C4-2B (cell line): Measurements from ENCODE around the gene ATCAY.

ENCODE experiments used
- CTCF ChIP-seq: fragments of 450-650 bp; conservative IDR thresholded peaks from 2 replicates; pipeline ENCODE4 v1.5.1; 2017; ENCODE audit warnings: mild to moderate bottlenecking
- ZFX ChIP-seq: fragments of 450-650 bp; IDR thresholded peaks from 2 replicates; pipeline ENCODE4 v1.6.1; 2017

GRCh38 chr19:3966051-3967017 lies 85.8 kb downstream of the ATCAY start:
- no peak for TF ChIP-seq CTCF
- TF ChIP-seq ZFX: no peak
